SU-DHL-6 (cell line): ENCODE measurements around the gene WNT7B.

Experiments
- H2AFZ ChIP-seq: fragments of 200-600 bp; sonication (generic); 2 replicates; pipeline ENCODE4 v1.6.1; 2014; ENCODE audit warnings: low read depth, mild to moderate bottlenecking, moderate library complexity, mixed read lengths, antibody characterized with exemption, low read length; ENCODE audit not compliant: severe bottlenecking
- H3F3A ChIP-seq: fragments of 200-600 bp; shearing (Covaris generic); 2 replicates; pipeline ENCODE4 v1.6.0; 2016; ENCODE audit warnings: antibody characterized with exemption, mild to moderate bottlenecking; ENCODE audit not compliant: insufficient read depth
- H3K27ac ChIP-seq: fragments of 200-600 bp; sonication (generic); 2 replicates; pipeline ENCODE4 v1.5.1; 2016; ENCODE audit warnings: low read depth, mild to moderate bottlenecking, low read length, moderate library complexity, mixed read lengths
- H3K27me3 ChIP-seq: fragments of 200-600 bp; sonication (generic), shearing (Covaris generic); 2 replicates; pipeline ENCODE4 v1.6.0; 2014; ENCODE audit warnings: mild to moderate bottlenecking, low read length
- H3K36me3 ChIP-seq: fragments of 200-600 bp; sonication (generic); 2 replicates; pipeline ENCODE4 v1.6.1; 2014; ENCODE audit warnings: mild to moderate bottlenecking, low read length, mixed read lengths
- H3K4me2 ChIP-seq: fragments of 300-600, 200-600 bp; shearing (Covaris generic), sonication (generic); 2 replicates; pipeline ENCODE4 v1.6.0; 2014; ENCODE audit warnings: low read length, low read depth, mild to moderate bottlenecking; ENCODE audit not compliant: poor library complexity, severe bottlenecking
- H3K4me3 ChIP-seq: fragments of 200-600 bp; sonication (generic); 2 replicates; pipeline ENCODE4 v1.5.1; 2014; ENCODE audit warnings: antibody characterized with exemption, low read length, mild to moderate bottlenecking, mixed read lengths; ENCODE audit not compliant: insufficient read depth, poor library complexity, severe bottlenecking
- H3K79me2 ChIP-seq: fragments of 200-600 bp; sonication (generic); 2 replicates; pipeline ENCODE4 v1.6.1; 2014; ENCODE audit warnings: mild to moderate bottlenecking, low read length, moderate library complexity; ENCODE audit not compliant: insufficient read depth
- H3K9ac ChIP-seq: fragments of 200-600 bp; sonication (generic); 2 replicates; pipeline ENCODE4 v1.7.0; 2014; ENCODE audit warnings: mild to moderate bottlenecking, low read length
- H3K9me2 ChIP-seq: fragments of 200-600 bp; sonication (generic); replicated peaks from 2 replicates; pipeline ENCODE4 v1.6.1; 2014; ENCODE audit warnings: low read length; ENCODE audit not compliant: insufficient read depth
- H3K9me3 ChIP-seq: fragments of 200-600 bp; sonication (generic); 2 replicates; pipeline ENCODE4 v1.6.1; 2014; ENCODE audit warnings: low read length, mixed read lengths; ENCODE audit not compliant: insufficient read depth
- H4K20me1 ChIP-seq: fragments of 200-600 bp; sonication (generic); 2 replicates; pipeline ENCODE4 v1.6.1; 2014; ENCODE audit warnings: low read depth, mild to moderate bottlenecking, antibody characterized with exemption, low read length, moderate library complexity, mixed read lengths
- EZH2phosphoT487 ChIP-seq: fragments of 200-600 bp; sonication (generic), shearing (Covaris generic); conservative IDR thresholded peaks from 2 replicates; pipeline ENCODE4 v1.6.1; 2018; ENCODE audit warnings: mild to moderate bottlenecking, antibody characterized with exemption, low read length, moderate library complexity, mixed read lengths
- TF ChIP-seq, protein P1 (sequence below): fragments of 200-600 bp; sonication (generic); IDR thresholded peaks from one replicate; pipeline ENCODE4 v1.5.1; 2017; ENCODE audit warnings: antibody characterized with exemption, mild to moderate bottlenecking, low read length, moderate library complexity; ENCODE audit not compliant: insufficient read depth, poor library complexity, severe bottlenecking

Gene WNT7B

DNA sequence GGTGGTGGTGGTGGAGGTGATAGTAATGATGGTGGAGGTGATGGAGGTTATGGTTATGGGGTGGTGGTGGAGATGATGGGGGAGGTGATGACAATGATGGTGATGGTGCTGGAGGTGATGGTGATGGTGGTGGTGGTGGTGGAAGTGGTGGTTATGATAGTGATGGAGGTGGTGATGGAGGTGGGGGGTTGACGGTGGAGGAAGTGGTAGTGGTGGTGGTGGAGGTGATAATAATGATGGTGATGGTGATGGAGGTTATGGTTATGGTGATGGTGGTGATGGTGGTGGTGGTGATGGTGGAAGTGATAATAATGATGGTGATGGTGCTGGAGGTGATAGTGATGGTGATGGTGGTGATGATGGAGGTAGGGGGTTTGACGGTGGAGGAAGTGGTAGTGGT, 16.9 kb upstream of the WNT7B start:
- H3K9me3 ChIP-seq, result no peaks in the 10 kb centered on the region
- H3F3A ChIP-seq, result no peaks in the 10 kb centered on the region
- no peak overlapping the region for H2AFZ ChIP-seq
- TF ChIP-seq EZH2phosphoT487, result no peak
- TF ChIP-seq, protein P1, sequence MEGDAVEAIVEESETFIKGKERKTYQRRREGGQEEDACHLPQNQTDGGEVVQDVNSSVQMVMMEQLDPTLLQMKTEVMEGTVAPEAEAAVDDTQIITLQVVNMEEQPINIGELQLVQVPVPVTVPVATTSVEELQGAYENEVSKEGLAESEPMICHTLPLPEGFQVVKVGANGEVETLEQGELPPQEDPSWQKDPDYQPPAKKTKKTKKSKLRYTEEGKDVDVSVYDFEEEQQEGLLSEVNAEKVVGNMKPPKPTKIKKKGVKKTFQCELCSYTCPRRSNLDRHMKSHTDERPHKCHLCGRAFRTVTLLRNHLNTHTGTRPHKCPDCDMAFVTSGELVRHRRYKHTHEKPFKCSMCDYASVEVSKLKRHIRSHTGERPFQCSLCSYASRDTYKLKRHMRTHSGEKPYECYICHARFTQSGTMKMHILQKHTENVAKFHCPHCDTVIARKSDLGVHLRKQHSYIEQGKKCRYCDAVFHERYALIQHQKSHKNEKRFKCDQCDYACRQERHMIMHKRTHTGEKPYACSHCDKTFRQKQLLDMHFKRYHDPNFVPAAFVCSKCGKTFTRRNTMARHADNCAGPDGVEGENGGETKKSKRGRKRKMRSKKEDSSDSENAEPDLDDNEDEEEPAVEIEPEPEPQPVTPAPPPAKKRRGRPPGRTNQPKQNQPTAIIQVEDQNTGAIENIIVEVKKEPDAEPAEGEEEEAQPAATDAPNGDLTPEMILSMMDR, result no peak
- H4K20me1 ChIP-seq, result no peaks in the 10 kb centered on the region
- no peaks in the 10 kb centered on the region for H3K27me3 ChIP-seq
- H3K4me3 ChIP-seq, result no peak overlapping the region
- no peaks in the 10 kb centered on the region for H3K36me3 ChIP-seq
- H3K9ac ChIP-seq, result no peak overlapping the region
- no peaks in the 10 kb centered on the region for H3K79me2 ChIP-seq
- no peak overlapping the region for H3K4me2 ChIP-seq
- no peaks in the 10 kb centered on the region for H3K9me2 ChIP-seq
- H3K27ac ChIP-seq, result no peak overlapping the region

DNA sequence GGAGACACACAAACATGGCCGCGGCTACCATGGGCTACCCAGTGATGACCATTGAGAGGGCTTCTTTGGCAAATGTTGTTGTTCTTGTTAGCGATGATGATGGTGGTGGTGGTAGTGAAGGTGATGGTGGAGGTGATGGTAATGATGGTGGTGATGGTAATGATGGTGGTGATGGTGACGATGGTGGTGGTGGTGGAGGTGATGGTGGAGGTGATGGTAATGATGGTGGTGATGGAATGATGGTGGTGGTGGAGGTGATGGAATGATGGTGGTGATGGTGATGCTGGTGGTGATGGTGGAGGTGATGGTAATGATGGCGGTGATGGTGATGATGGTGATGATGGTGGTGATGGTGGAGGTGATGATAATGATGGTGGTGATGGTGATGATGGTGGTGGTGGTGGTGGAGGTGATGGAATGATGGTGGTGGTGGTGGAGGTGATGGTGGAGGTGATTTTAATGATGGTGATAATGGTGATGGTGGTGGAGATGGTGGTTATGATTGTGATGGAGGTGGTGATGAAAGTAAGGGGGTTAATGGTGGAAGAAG, 16.3 kb upstream of the WNT7B start:
- no peaks in the 10 kb centered on the region for H3K36me3 ChIP-seq
- no peaks in the 10 kb centered on the region for H3K9me2 ChIP-seq
- no peak overlapping the region for H2AFZ ChIP-seq
- no peak overlapping the region for H3K27ac ChIP-seq
- no peak overlapping the region for H3K4me3 ChIP-seq
- no peaks in the 10 kb centered on the region for H3F3A ChIP-seq
- TF ChIP-seq, protein P1, result no peak
- TF ChIP-seq EZH2phosphoT487, result no peak
- no peak overlapping the region for H3K4me2 ChIP-seq
- no peaks in the 10 kb centered on the region for H3K27me3 ChIP-seq
- no peaks in the 10 kb centered on the region for H3K9me3 ChIP-seq
- H3K9ac ChIP-seq, result no peak overlapping the region
- H3K79me2 ChIP-seq, result no peaks in the 10 kb centered on the region
- no peaks in the 10 kb centered on the region for H4K20me1 ChIP-seq

DNA sequence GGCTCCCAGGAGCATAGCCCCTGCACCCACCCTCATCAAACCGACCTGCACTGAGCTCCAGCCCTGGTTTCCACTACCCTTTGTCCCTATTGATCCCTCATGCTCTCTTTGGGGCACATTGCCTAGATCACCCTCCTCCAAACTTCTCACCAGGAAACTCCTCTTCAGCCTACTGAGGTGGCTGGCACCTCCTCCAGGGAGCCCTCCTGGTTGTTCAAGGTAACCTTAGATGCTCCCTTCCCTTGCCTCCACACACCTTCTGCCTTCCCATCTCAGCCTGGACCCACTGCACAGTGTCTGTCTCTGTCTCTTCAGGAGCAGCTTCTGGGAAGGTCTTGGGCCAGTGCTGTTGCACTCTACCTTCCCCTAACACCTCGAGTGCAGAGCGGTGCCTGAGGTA, 15.8 kb upstream of the WNT7B start:
- Histone ChIP-seq H3K36me3 (no peaks in the 10 kb centered on the region), H3K9me2 (no peaks in the 10 kb centered on the region), H3F3A (no peaks in the 10 kb centered on the region), H2AFZ (no peak overlapping the region), H3K4me3 (no peak overlapping the region), H3K4me2 (no peak overlapping the region), H3K79me2 (no peaks in the 10 kb centered on the region), H3K27me3 (no peaks in the 10 kb centered on the region), H3K9ac (no peak overlapping the region), H4K20me1 (no peaks in the 10 kb centered on the region), H3K9me3 (peaks cover 1% of the 10 kb centered on the region; the same call in 1 of the 2 replicates), H3K27ac (no peak overlapping the region)
- no peak for TF ChIP-seq EZH2phosphoT487
- TF ChIP-seq, protein P1, result no peak

DNA sequence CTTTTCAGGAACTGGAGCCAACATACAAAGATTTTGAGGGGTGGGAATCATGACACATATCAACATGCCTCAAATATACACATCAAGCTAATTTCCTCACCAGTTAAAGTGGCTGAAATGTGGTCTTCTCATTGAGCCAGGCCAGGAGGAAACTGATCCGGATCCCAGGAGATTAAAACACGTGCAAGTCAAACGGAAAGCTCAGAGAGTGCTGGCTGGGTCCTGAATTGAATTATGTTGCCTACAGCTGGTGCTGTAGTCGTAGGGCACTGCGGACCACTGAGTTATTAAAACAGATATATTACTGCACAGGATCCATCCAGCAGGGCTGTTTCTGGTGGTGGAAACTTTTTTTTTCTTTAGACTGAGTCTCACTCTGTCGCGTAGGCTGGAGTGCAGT, 14.1 kb upstream of the WNT7B start:
- H3K27ac ChIP-seq, result no peak overlapping the region
- TF ChIP-seq, protein P1, result no peak
- TF ChIP-seq EZH2phosphoT487, result no peak
- H3K4me2 ChIP-seq, result no peak overlapping the region
- no peaks in the 10 kb centered on the region for H3K36me3 ChIP-seq
- no peak overlapping the region for H2AFZ ChIP-seq
- no peak overlapping the region for H3K4me3 ChIP-seq
- H3K9ac ChIP-seq, result no peak overlapping the region
- no peaks in the 10 kb centered on the region for H3K9me2 ChIP-seq
- peaks cover 5% of the 10 kb centered on the region; the same call in 1 of the 2 replicates for H3K9me3 ChIP-seq
- no peaks in the 10 kb centered on the region for H4K20me1 ChIP-seq
- H3F3A ChIP-seq, result no peaks in the 10 kb centered on the region
- H3K79me2 ChIP-seq, result no peaks in the 10 kb centered on the region
- no peaks in the 10 kb centered on the region for H3K27me3 ChIP-seq
